HG02973 (cell line): ENCODE results near the gene CCDC150.
"Not testable (repeated sequence)": the region's sequence is repeated elsewhere in the genome, so short reads cannot be mapped to it uniquely, and the experiment has no call there.

ENCODE experiments used
- ATAC-seq: cut with Tn5 transposase; IDR thresholded peaks from one replicate; pipeline ENCODE4 v1.9.1; 2021; ENCODE audit warnings: moderate library complexity; ENCODE audit not compliant: unreplicated experiment

CCDC150 gene

GRCh38 chr2:196639180-196640030, at the start of gene CCDC150:
CCDC150 (plus strand) TSS chr2:196639715; CDS start chr2:196639767, 52 bp downstream.
- peak; percentile 100 for ATAC-seq

DNA sequence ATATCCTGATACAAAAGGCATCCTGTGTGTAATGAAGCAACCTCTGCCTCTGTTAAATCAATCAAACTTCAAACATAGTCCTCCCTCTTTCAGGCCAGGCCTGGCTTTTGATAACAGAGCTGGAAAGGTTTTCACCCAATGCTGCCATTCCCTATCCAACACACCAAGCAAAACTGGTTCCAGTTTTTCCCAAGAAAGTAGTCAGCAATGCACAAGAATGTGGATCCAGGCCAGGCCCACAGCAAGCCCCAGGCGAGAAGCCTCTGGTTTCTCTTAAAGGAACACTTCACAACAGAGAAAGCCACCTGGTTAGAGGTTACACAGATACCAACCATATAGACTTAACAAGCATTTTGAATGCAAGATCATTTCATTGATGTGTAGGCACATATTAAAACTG, 49.2 kb upstream of the CCDC150 start:
- no peak for ATAC-seq

- no peak for ATAC-seq
Observed at GRCh38 chr2:196591004-196591403, 48.5 kb upstream of the CCDC150 start.

DNA sequence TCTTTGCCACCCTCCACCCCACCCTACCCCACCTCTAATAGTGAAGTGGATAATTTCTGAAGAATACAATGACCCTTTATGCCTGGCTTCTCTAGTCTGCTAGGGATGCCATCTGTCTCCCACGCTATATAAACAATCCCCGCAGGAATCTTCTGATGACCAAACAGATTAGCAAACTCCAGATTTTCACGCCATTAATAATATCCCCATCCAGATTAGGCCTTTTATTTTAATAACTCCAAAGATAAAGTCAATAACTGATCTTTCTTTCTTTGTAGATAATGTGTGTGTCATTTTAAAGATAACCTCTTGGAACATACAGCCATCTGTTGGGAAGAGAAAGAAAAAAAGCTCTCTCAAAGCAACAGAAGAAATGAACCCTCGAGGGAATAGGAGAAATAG, 47.9 kb upstream of the CCDC150 start:
- no peak for ATAC-seq

DNA sequence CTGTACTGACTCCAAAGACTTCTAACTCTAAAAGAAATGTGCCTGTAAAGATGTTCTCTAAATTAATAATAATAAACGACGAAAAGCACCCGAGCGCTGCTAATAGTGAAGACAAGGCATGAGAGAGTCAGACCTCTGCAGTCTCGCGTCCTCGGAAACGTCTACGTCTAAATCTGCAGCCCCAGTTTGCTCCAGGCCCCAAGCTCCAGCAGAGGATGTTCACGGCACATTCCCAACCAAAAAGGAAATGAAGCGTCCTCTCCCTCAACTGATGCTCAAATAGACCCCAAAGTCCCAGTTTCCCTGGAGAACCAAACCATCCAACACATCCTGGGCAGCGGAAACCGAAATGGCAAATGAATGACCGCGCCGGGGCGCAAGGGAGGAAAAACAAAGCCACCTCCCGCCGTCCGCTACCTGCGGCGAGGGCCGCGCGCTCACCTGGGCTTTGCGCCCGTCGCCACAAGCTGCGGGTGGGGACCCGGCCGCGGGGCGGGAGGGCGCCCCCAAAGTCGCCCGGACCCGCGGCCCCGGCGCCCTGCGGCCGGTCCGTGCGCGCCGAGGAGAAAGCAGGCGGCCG, 47.1 kb upstream of the CCDC150 start:
- ATAC-seq, result no peak

DNA sequence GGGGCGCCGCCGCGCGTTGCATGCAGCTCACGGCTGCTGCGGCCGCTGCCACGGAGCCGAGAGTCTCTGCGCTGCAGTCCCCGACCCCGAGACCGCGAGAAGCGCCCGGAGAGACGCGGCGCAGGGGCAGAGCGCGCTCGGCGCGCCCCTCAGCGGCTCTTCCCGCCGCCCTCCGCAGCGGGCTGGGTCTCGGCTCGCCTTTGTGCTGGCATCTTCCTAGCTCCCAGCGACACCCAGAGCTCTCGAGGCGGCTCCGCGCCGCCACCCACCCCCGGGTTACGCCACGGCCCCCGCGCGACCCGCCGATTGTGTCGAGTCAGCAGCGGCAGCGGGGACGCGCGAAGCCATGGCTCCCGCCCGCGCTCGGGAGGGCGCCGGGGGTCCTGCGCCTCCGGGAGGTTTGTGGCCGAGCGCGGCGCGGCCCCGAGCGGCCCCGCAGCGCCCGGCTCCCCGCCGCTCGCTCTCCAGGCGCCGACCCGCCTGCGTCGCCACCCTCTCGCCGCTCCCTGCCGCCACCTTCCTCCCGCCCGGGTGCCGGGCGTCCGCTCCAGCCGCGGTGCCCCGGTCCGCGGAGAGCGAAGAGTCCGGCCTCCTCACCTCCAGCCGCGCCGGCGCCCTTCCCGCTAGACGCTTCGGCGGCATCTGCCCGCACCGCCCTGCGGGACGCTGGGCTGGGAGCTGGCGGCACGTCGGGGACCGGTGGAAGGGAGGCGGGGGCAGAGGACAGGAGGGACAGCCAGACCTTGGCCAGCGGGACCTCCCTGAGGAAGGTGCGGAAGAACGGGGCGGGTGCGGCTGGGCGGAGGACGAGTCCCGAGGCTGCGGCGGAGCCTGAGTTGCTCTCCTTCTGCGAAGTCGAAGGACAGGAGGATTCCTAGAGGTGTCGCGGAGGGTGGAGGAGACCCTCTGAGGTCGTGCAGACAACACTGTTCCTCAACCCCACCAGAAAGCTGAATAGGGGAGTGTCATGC, 46.3 kb upstream of the CCDC150 start, which contains the start of gene HECW2:
Gene HECW2, minus strand, starts transcription at position 644 of the 971 bp plus-strand sequence.
- peak; percentile 67 for ATAC-seq

DNA sequence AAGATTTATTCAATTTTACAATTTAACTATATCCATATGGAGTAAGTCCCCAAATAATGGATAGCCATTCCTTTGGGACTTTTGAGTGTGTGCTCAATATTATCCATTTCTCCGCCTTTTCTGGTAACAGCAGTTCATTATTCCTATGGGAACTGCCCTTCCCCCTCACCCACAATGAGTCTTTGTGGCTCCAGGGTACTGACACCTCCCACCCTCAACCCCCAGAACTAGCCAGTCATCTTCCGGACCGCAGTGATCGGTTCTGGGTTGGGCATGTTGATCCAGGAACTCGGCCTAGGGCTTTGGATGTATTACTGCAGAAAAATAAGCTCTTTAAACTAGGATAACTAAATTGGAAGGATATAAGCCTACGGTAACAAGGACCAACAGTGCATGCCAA, 45.4 kb upstream of the CCDC150 start:
- no peak for ATAC-seq

DNA sequence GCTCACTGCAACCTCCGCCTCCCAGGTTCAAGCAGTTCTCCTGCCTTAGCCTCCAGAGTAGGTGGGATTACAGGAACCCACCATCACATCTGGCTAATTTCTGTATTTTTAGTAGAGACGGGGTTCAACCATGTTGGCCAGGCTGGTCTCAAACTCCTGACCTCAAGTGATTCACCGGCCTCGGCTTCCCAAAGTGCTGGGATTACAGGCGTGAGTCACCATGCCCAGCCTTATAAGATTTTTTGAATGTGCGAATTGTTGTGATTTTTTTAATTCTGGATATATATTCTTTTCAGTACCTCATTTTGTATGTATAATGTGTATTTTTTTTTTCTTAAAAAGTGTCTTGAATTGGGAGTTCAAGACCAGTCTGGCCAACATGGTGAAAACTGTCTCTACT, 42.0 kb upstream of the CCDC150 start:
- no peak for ATAC-seq

DNA sequence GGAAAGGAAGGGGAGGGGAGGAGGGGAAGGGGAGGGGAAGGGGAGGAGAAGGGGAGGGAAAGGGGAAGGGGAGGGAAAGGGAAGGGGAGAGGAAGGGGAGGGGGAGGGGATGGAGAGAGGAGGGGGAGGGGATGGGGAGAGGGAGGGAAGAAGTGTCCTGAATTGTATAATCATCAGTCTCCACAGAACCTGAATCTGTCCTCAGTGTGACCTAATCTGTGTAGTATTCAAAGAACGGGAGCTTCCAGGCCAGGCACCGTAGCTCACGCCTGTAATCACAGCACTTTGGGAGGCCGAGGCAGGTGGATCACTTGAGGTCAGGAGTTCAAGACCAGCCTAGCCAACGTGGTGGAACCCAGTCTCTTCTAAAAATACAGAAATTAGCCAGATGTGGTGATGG, 41.1 kb upstream of the CCDC150 start:
- no peak for ATAC-seq

GRCh38 chr2:196598846-196599245, 40.7 kb upstream of the CCDC150 start:
- no peak for ATAC-seq

DNA sequence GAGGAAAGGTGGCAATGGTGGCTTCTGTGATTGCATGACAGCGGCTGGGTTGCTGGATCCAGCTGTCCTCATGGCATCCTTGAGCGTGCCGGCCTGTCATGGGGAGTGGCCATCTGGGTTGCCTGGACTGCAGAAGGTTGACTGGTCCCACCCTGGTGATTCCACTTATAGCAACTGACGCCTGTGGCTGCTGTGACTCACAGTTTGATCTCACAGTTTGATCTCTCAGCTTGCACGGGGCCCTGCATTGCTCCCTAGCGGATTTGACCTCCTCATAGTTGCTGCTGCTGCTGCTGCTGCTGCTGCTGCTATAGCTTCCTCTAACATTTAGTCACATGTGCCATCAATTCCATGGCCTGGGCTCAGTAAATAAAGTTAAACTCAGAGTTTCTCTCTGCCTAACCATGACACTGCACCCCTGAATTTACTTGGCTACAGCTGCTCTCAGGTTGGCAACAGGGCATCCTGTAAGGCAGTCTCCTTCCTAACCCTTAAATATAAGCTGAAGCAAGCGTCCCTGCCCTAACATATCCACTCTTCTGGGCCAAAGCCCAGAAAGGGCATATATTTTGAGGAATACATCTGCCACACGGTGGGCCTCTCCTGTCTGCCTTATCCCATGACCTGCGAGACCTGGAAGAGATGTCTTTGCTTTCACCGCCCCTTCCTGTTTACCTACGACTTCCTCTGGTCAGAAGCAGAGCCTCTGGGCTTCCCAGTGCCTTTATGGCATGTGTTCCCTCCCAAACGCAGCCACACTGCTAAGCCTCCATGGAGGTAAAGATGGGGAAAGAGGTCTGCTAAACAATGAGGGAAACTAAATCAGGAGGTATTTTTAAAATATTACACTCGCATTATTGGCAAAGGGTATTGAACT, 37.8 kb upstream of the CCDC150 start:
- ATAC-seq, result no peak

DNA sequence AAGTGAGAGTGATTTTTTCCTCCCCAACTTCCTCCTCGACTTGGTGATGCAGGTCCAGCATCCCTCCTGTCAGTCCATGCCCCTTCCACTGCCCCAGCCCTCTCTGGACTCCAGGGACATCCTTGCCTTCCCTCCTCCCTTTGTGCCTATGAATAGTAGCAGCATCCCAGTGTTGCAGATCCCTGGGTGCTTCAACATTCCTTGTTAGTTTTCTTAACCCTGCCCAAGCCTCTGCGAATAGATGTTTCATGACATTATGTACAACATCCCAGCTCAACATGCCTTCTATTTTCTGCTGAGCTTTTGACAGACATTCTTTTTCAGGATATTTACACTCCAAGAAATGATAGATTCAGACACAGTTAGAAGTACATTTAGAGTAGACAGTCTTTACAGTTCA, 35.3 kb upstream of the CCDC150 start:
- ATAC-seq, result no peak

- no peak for ATAC-seq
Observed at GRCh38 chr2:196606516-196606915, 33.0 kb upstream of the CCDC150 start.

- no peak for ATAC-seq
Observed at GRCh38 chr2:196607073-196607472, 32.4 kb upstream of the CCDC150 start.

DNA sequence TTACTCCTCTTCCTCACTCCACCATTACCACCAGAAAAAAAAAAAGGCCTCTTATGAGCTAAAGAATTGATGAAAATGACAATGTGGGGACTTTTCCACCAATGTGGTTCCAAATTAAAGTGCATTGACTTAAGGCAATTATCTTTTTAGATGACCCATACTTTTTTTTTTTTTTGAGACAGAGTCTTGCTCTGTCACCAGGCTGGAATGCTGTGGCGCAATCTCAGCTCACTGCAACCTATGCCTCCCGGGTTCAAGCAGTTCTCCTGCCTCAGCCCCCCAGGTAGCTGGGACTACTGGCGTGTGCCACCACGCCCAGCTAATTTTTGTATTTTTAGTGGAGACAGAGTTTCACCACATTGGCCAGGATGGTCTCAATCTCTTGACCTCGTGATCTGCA, 31.6 kb upstream of the CCDC150 start:
- not testable (repeated sequence) for ATAC-seq

DNA sequence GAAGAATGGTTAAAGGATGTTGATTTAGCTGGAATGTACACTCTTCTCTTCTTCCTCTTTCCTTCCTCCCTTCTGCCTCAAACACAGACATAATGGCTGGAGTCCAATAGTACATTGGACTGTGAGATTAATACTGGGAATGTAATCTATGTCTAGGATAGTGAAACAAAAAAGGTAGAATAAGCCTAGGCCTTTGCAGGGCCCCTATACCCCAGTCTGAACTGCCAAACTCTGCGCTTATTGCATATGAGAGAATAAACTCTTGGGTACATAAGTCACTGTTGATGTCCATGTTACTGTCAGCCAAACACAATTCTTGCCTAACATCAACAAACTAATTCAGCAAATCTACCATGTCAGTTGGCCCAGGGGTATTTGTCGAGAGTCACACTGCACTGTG, 29.7 kb upstream of the CCDC150 start:
- no peak for ATAC-seq

DNA sequence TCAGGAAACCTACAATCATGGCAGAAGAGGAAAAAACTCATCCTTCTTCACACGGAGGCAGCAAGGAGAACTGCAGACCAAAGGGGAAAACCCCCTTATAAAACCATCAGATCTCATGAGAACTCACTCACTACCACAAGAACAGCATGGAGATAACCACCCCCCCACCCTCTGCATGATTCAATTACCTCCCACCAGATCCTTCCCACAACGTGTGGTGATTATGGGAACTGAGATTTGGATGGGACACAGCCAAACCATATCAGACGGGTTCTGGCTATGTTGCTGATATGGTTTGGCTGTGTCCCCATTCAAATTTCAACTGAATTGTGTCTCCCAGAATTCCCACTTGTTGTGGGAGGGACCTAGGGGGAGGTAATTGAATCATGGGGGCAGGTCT, 28.7 kb upstream of the CCDC150 start:
- no peak for ATAC-seq

GRCh38 chr2:196613302-196613701, 26.2 kb upstream of the CCDC150 start:
- no peak for ATAC-seq

GRCh38 chr2:196617430-196617829, 22.1 kb upstream of the CCDC150 start:
- ATAC-seq, result no peak

- ATAC-seq, result no peak
Observed at GRCh38 chr2:196618661-196619060, 20.9 kb upstream of the CCDC150 start.
